HG03565 (cell line): ENCODE results near the gene MYBPH.

Experiments used
- ATAC-seq: cut with Tn5 transposase; IDR thresholded peaks from one replicate; pipeline ENCODE4 v1.9.1; 2021; ENCODE audit warnings: mild to moderate bottlenecking, moderate library complexity; ENCODE audit not compliant: unreplicated experiment

Gene MYBPH

GRCh38 chr1:203180611-203181330 is 5.1 kb upstream of the MYBPH start:
- no peak for ATAC-seq

GRCh38 chr1:203179667-203180005 is 4.0 kb upstream of the MYBPH start:
- no peak for ATAC-seq

- ATAC-seq = no peak
These were observed 3.4 kb upstream of the MYBPH start for GRCh38 chr1:203178821-203179666.

- ATAC-seq = no peak
These were observed 2.5 kb upstream of the MYBPH start for GRCh38 chr1:203178083-203178482.

- no peak for ATAC-seq
These were observed 1.9 kb upstream of the MYBPH start for GRCh38 chr1:203177470-203178039.

GRCh38 chr1:203177036-203177405 is 1.4 kb upstream of the MYBPH start:
- no peak for ATAC-seq

- no peak for ATAC-seq
These were observed 828 bp upstream of the MYBPH start for GRCh38 chr1:203176273-203177035.

- ATAC-seq = no peak
These were observed 208 bp upstream of the MYBPH start for GRCh38 chr1:203175827-203176241.

- ATAC-seq = no peak
These were observed 1.2 kb downstream of the MYBPH start for GRCh38 chr1:203174324-203174985.

GRCh38 chr1:203173566-203173965 is 2.1 kb downstream of the MYBPH start:
- ATAC-seq = peak; percentile 85

- no peak for ATAC-seq
These were observed 2.5 kb downstream of the MYBPH start for GRCh38 chr1:203173011-203173555.

GRCh38 chr1:203172184-203173010 is 3.2 kb downstream of the MYBPH start:
- no peak for ATAC-seq

GRCh38 chr1:203171341-203172183 is 4.1 kb downstream of the MYBPH start:
- ATAC-seq = no peak

GRCh38 chr1:203170625-203171330 is 4.8 kb downstream of the MYBPH start:
- no peak for ATAC-seq

GRCh38 chr1:203169770-203170520 is 5.7 kb downstream of the MYBPH start:
- ATAC-seq = no peak

- ATAC-seq = no peak
These were observed 6.6 kb downstream of the MYBPH start for GRCh38 chr1:203168991-203169390.

GRCh38 chr1:203168256-203168786 is 7.3 kb downstream of the MYBPH start:
- ATAC-seq = no peak
